HG02571 (cell line): ENCODE measurements around the gene CPNE6.
"Not testable (repeated sequence)": the region's sequence is repeated elsewhere in the genome, so short reads cannot be mapped to it uniquely, and the experiment has no call there.

Experiments
- ATAC-seq: cut with Tn5 transposase; IDR thresholded peaks from one replicate; pipeline ENCODE4 v1.9.1; 2021; ENCODE audit warnings: mild to moderate bottlenecking, moderate library complexity; ENCODE audit not compliant: unreplicated experiment

CPNE6 gene

DNA sequence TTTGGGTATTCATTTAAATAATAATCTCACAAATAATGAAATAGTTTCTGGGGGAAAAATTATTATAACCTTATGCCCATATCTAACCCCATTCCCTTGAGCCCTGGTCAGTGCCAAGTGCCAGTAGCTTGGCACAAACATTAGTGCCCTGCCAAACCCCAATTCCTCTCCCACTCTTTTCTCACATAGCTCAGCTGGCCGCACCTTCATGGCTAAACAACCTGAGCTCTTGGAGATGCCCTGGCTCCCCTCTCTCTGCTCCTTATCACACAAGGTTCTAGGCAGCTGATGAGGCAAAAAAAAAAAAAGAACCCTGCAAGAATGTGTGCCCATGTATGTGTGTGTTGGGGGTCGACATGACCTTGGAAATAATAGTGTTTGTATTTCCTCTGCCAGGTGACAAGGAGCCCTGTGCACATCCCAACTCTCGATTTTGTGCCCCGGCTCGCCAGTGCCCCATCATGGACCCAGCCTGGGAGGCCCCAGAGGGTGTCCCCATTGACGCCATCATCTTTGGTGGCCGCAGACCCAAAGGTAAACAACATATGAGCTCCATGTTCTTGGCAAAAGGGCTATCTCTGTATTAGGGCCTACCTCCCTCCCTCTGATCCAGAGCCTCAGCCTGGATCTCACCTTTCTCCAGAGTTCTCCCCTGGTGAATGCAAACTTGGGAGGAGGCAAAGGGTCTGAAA is 31.1 kb downstream of the CPNE6 start:
- ATAC-seq, result no peak

DNA sequence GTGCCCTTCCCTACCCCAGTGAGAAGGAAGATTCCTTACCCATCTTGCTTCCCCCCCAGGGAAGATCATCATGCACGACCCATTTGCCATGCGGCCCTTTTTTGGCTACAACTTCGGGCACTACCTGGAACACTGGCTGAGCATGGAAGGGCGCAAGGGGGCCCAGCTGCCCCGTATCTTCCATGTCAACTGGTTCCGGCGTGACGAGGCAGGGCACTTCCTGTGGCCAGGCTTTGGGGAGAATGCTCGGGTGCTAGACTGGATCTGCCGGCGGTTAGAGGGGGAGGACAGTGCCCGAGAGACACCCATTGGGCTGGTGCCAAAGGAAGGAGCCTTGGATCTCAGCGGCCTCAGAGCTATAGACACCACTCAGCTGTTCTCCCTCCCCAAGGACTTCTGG is 32.1 kb downstream of the CPNE6 start:
- no peak for ATAC-seq

- not testable (repeated sequence) for ATAC-seq
Observed at GRCh38 chr14:24105609-24106239, 34.4 kb downstream of the CPNE6 start.

- no peak for ATAC-seq
Observed at GRCh38 chr14:24106672-24107271, 35.4 kb downstream of the CPNE6 start.

- ATAC-seq, result peak; percentile 10
Observed at GRCh38 chr14:24108336-24108874, 37.0 kb downstream of the CPNE6 start.

GRCh38 chr14:24110060-24110459 is 38.7 kb downstream of the CPNE6 start:
- ATAC-seq, result no peak

DNA sequence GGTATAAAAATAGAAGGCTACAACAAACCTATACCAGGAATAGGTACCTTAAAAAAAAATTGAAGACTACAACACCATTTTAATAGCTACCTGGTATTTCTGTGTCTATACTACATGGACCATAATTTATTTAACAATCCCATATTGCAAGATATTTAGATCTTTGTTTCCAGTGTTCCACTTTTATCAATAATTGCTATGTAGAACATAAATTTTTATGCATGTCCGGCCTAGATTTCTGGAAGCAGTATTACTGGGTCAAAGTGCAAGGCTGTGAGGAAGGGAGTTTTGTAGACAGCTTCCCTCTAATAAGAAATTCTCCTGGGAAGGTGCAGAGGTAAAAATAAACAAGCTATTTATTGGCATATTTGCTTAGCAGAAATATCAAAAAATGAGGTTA is 39.2 kb downstream of the CPNE6 start:
- ATAC-seq, result no peak

GRCh38 chr14:24113379-24113800 is 42.0 kb downstream of the CPNE6 start:
- ATAC-seq, result no peak

DNA sequence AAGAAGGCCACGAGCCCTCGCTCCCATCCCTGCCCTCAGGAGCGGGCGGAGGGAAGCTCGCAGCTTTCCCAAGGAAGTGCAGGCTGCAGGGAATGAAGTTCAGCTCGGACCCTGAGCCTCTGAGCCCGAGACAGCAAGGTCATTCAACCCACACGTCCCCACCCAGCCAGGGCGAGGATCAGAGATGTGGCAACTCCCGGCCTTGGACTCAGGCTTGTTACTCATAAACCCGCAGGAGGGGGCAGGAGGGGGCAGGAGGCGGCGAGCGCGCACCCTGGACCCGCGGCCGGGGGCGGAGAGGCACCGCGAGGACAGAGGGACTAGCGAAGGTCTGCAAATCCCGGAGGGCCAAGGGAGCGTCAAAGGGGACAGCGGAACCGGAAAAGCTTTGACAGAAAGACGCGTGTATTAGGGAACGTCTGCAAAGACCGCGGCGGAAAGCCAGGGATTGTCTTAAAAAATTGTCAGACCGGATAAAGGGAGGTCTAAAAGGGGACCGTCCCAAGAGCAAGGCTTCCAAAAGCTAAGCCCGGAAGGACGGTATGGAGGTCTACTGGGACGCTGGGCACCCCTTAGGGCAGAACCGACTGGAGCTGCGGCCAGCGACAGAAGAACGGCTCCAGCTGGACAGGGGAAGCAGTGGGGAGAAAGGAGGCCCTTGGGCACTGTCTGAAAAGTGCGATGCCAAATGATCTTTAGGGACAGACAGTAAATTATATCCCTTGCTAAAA is 42.6 kb downstream of the CPNE6 start:
- ATAC-seq, result peak; percentile 27

GRCh38 chr14:24114532-24115421 is 43.4 kb downstream of the CPNE6 start, which contains the start of the genes DCAF11 and NRL:
Gene DCAF11, plus strand, starts transcription at chr14:24114777. Its CDS starts 818 bp downstream, at chr14:24115595.
Gene NRL, minus strand, starts transcription at chr14:24114949. Its CDS starts 32,101 bp downstream, at chr14:24082848.
- peak; percentile 80 for ATAC-seq

GRCh38 chr14:24115422-24116127 is 44.2 kb downstream of the CPNE6 start:
- no peak for ATAC-seq

GRCh38 chr14:24116128-24116814 is 44.9 kb downstream of the CPNE6 start:
- no peak for ATAC-seq

GRCh38 chr14:24117179-24117578 is 45.8 kb downstream of the CPNE6 start:
- no peak for ATAC-seq

DNA sequence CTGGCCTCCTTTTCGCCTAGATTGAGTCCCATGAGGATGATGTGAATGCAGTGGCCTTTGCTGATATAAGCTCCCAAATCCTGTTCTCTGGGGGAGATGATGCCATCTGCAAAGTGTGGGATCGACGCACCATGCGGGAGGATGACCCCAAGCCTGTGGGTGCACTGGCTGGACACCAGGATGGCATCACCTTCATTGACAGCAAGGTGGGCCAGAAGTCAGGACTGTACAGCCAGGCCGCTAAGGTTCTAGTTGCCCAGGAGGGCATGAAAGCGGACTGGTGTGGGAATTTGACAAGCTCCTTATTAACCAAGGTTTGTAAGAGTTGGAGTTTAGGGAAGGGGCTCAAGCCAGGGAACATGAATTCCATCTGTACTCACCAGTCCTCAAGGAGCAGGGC is 48.3 kb downstream of the CPNE6 start:
- ATAC-seq, result no peak

- no peak for ATAC-seq
Observed at GRCh38 chr14:24121210-24121609, 49.8 kb downstream of the CPNE6 start.

GRCh38 chr14:24122416-24122815 is 51.1 kb downstream of the CPNE6 start:
- no peak for ATAC-seq

GRCh38 chr14:24122898-24123297 is 51.5 kb downstream of the CPNE6 start:
- no peak for ATAC-seq

GRCh38 chr14:24123424-24124417 is 52.4 kb downstream of the CPNE6 start:
- ATAC-seq, result no peak
